Breast epithelium (tissue), 4 donors: ENCODE measurements around the gene SLK. TPM values are rescaled to one million over a fixed set of nuclear protein-coding genes. Genes with fewer than 3 reads are reported as not detected.

Source experiments
- DNase-seq, 2 donors: peaks; one replicate each; pipeline ENCODE4 v3.0.0-alpha.2; 2019; ENCODE audit warnings: low spot score in 2 of 2
- H3K27ac ChIP-seq, 2 donors: fragments of 200-600 bp; sonication (generic) in 1 of 2; one replicate each; pipeline ENCODE4 v1.5.1; 2016 to 2019; ENCODE audit warnings: mild to moderate bottlenecking in 1 of 2
- H3K27me3 ChIP-seq, 2 donors: fragments of 200-600 bp; sonication (generic) in 1 of 2; one replicate each; pipeline versions ENCODE4 v1.5.1 to v1.6.0; 2017 to 2019; ENCODE audit warnings: control low read depth in 1 of 2, mild to moderate bottlenecking in 1 of 2
- H3K36me3 ChIP-seq: fragments of 200-600 bp; one replicate; pipeline ENCODE4 v1.5.1; 2019
- H3K4me1 ChIP-seq, 2 donors: fragments of 200-600 bp; sonication (generic); one replicate each; pipeline ENCODE4 v1.5.1; 2016 to 2019; ENCODE audit warnings: control low read depth in 1 of 2
- H3K4me3 ChIP-seq, 3 donors: fragments of 200-600 bp; sonication (generic); 1 replicate in 2 of 3; 2 replicates in 1 of 3; pipeline ENCODE4 v1.5.1; 2016 to 2019; ENCODE audit warnings: mild to moderate bottlenecking in 3 of 3, moderate library complexity in 2 of 3
- H3K9me3 ChIP-seq, 2 donors: fragments of 200-600 bp; sonication (generic) in 1 of 2; one replicate each; pipeline ENCODE4 v1.5.1; 2016 to 2019; ENCODE audit warnings: control low read depth in 1 of 2
- CTCF ChIP-seq, 3 donors: fragments of 450-650 bp; IDR thresholded peaks; one replicate each; pipeline ENCODE4 v1.5.1; 2016 to 2017; ENCODE audit warnings: antibody characterized with exemption in 3 of 3, mild to moderate bottlenecking in 3 of 3, moderate library complexity in 3 of 3
- POLR2A ChIP-seq: fragments of 450-650 bp; IDR thresholded peaks from one replicate; pipeline ENCODE4 v1.6.1; 2016; ENCODE audit warnings: antibody characterized with exemption, mild to moderate bottlenecking, moderate library complexity
- POLR2AphosphoS5 ChIP-seq, 3 donors: sonication (generic); formaldehyde crosslinking; IDR thresholded peaks; one replicate each; pipeline ENCODE4 v1.6.1; 2017; ENCODE audit warnings: antibody characterized with exemption in 3 of 3
- intact Hi-C: fragments of 100-400 bp; cut with DNase I; formaldehyde crosslinking; loops from one replicate; pipeline ENCODE4 v1.15.1; 2023; ENCODE audit warnings: low total_unique reads
- total RNA-seq, 3 donors: library from RNA; depleted of rRNA; stranded (reverse); fragments of >200 nt; gene quantifications; one replicate each; pipeline ENCODE4 v1.1.0, GENCODE V29; 2016

The SLK gene
- total RNA-seq, 3 donors from 2014 or later: 63.2 to 94.4 (median 76.4) TPM

- no peaks in the 10 kb centered on the region for H3K4me1 ChIP-seq
- TF ChIP-seq POLR2A: no peak
- TF ChIP-seq CTCF (IDR thresholded peaks at IDR 0.05): no peak
- no peak for TF ChIP-seq POLR2AphosphoS5 (IDR thresholded peaks at IDR 0.05)
- H3K27ac ChIP-seq: no peak overlapping the region
- DNase-seq: no peak
- intact Hi-C loops: no loop called here
- H3K9me3 ChIP-seq: no peaks in the 10 kb centered on the region
- H3K4me3 ChIP-seq: no peak overlapping the region
- H3K36me3 ChIP-seq: no peaks in the 10 kb centered on the region
- no peaks in the 10 kb centered on the region for H3K27me3 ChIP-seq
Observed at GRCh38 chr10:104011904-104012303, 45.0 kb downstream of the SLK start.

- TF ChIP-seq POLR2AphosphoS5 (IDR thresholded peaks at IDR 0.05) (no peak), POLR2A (no peak), CTCF (IDR thresholded peaks at IDR 0.05) (no peak)
- H3K27me3 ChIP-seq: no peaks in the 10 kb centered on the region
- DNase-seq: no peak
- H3K9me3 ChIP-seq: no peaks in the 10 kb centered on the region
- H3K4me1 ChIP-seq: no peaks in the 10 kb centered on the region
- H3K36me3 ChIP-seq: no peaks in the 10 kb centered on the region
- no peak overlapping the region for H3K4me3 ChIP-seq
- H3K27ac ChIP-seq: no peak overlapping the region
- intact Hi-C loops: no loop called here
Observed at GRCh38 chr10:104013489-104013888, 46.5 kb downstream of the SLK start.

- H3K36me3 ChIP-seq: no peaks in the 10 kb centered on the region
- DNase-seq: no peak
- no peaks in the 10 kb centered on the region for H3K4me1 ChIP-seq
- H3K27me3 ChIP-seq: no peaks in the 10 kb centered on the region
- TF ChIP-seq POLR2AphosphoS5 (IDR thresholded peaks at IDR 0.05) (no peak), CTCF (IDR thresholded peaks at IDR 0.05) (no peak), POLR2A (no peak)
- intact Hi-C loops: no loop called here
- H3K4me3 ChIP-seq: no peak overlapping the region
- H3K27ac ChIP-seq: no peak overlapping the region
- no peaks in the 10 kb centered on the region for H3K9me3 ChIP-seq
Observed at GRCh38 chr10:104014176-104014575, 47.2 kb downstream of the SLK start.

- TF ChIP-seq POLR2AphosphoS5 (IDR thresholded peaks at IDR 0.05) (no peak), POLR2A (no peak), CTCF (IDR thresholded peaks at IDR 0.05) (no peak)
- H3K36me3 ChIP-seq: peaks cover 7% of the 10 kb centered on the region
Observed at GRCh38 chr10:104016661-104017060, 49.7 kb downstream of the SLK start.

GRCh38 chr10:104018471-104018870 is 51.5 kb downstream of the SLK start:
- TF ChIP-seq POLR2A (no peak), CTCF (IDR thresholded peaks at IDR 0.05) (no peak), POLR2AphosphoS5 (IDR thresholded peaks at IDR 0.05) (no peak)
- H3K27ac ChIP-seq: no peak overlapping the region
- no peak overlapping the region for H3K4me3 ChIP-seq
- intact Hi-C loops: no loop called here
- H3K36me3 ChIP-seq: peaks cover 14% of the 10 kb centered on the region
- DNase-seq: no peak
- no peaks in the 10 kb centered on the region for H3K4me1 ChIP-seq
- H3K27me3 ChIP-seq: no peaks in the 10 kb centered on the region
- H3K9me3 ChIP-seq: no peaks in the 10 kb centered on the region

More at GRCh38 chr10:104016661-104017060, 49.7 kb downstream of the SLK start:
- Histone ChIP-seq H3K27me3 (no peaks in the 10 kb centered on the region), H3K27ac (no peak overlapping the region), H3K4me3 (no peak overlapping the region), H3K9me3 (no peaks in the 10 kb centered on the region), H3K4me1 (no peaks in the 10 kb centered on the region)
- intact Hi-C loops: no loop called here
- DNase-seq: no peak
